ENCODE measurements around the gene GMEB2. TPM values are rescaled to one million over a fixed set of nuclear protein-coding genes. Genes with fewer than 3 reads are reported as not detected.

The GMEB2 gene
- total RNA-seq, 6 experiments from 2014 or later: 3.2 to 7.0 (median 5.1) TPM

- DNase-seq: no peak
- intact Hi-C loops (cut with DNase I): no loop called here
- Histone ChIP-seq H3K9me3 (no peaks in the 10 kb centered on the region), H3K4me3 (no peak overlapping the region), H3K27me3 (no peaks in the 10 kb centered on the region), H3K36me3 (peaks cover 0 to 23% (median 8%) of the 10 kb centered on the region in 4 donors), H3K27ac (no peak overlapping the region), H3K4me1 (no peaks in the 10 kb centered on the region)
- peak in 1 of 4 donors; percentile 2 for ATAC-seq
- WGBS (ENCODE audit: insufficient coverage, low coverage, low lambda C conversion rate, missing lambda C conversion rate): 84% methylated on average over 10 of the region's 46 CpGs
- TF ChIP-seq CTCF (IDR thresholded peaks at IDR 0.05) (no peak), POLR2A (IDR thresholded peaks at IDR 0.05) (no peak)
These were observed 60.3 kb downstream of the GMEB2 start for GRCh38 chr20:63566395-63567135.

GRCh38 chr20:63565699-63566335 is 61.1 kb downstream of the GMEB2 start:
- no peak for DNase-seq
- TF ChIP-seq CTCF (IDR thresholded peaks at IDR 0.05): no peak
- TF ChIP-seq POLR2A (IDR thresholded peaks at IDR 0.05): no peak
- WGBS (ENCODE audit: insufficient coverage, low coverage, low lambda C conversion rate, missing lambda C conversion rate): 98% methylated on average over 8 of the region's 43 CpGs
- intact Hi-C loops (cut with DNase I): no loop called here
- Histone ChIP-seq H3K27me3 (no peaks in the 10 kb centered on the region), H3K9me3 (no peaks in the 10 kb centered on the region), H3K4me3 (no peak overlapping the region), H3K4me1 (no peaks in the 10 kb centered on the region), H3K36me3 (peaks cover 0 to 30% (median 10%) of the 10 kb centered on the region in 4 donors), H3K27ac (no peak overlapping the region)
- no peak for ATAC-seq

GRCh38 chr20:63565021-63565698 is 61.7 kb downstream of the GMEB2 start:
- intact Hi-C loops (cut with DNase I): no loop called here
- Histone ChIP-seq H3K27me3 (no peaks in the 10 kb centered on the region), H3K4me1 (no peaks in the 10 kb centered on the region), H3K9me3 (no peaks in the 10 kb centered on the region), H3K27ac (no peak overlapping the region), H3K4me3 (no peak overlapping the region), H3K36me3 (peaks cover 0 to 37% (median 14%) of the 10 kb centered on the region in 4 donors)
- DNase-seq (no peak), ATAC-seq (no peak)
- TF ChIP-seq POLR2A (IDR thresholded peaks at IDR 0.05) (no peak), CTCF (IDR thresholded peaks at IDR 0.05) (no peak)
- 86% methylated on average over 7 of the region's 61 CpGs for WGBS (ENCODE audit: insufficient coverage, low coverage, low lambda C conversion rate, missing lambda C conversion rate)

- Histone ChIP-seq H3K4me3 (no peak overlapping the region), H3K27ac (no peak overlapping the region), H3K27me3 (no peaks in the 10 kb centered on the region), H3K36me3 (peaks cover 0 to 40% (median 15%) of the 10 kb centered on the region in 4 donors), H3K4me1 (no peaks in the 10 kb centered on the region), H3K9me3 (no peaks in the 10 kb centered on the region)
- ATAC-seq (no peak), DNase-seq (no peak)
- 97% methylated on average over 28 of the region's 62 CpGs for WGBS (ENCODE audit: insufficient coverage, low coverage, low lambda C conversion rate, missing lambda C conversion rate)
- TF ChIP-seq CTCF (IDR thresholded peaks at IDR 0.05) (no peak), POLR2A (IDR thresholded peaks at IDR 0.05) (no peak)
- intact Hi-C loops (cut with DNase I): no loop called here
These were observed 62.7 kb downstream of the GMEB2 start for GRCh38 chr20:63564036-63564810.

Measured in right lobe of liver (tissue), 6 donors.